HepG2 (cell line): ENCODE measurements around the gene LIN7A. TPM values are rescaled to one million over a fixed set of nuclear protein-coding genes. Genes with fewer than 3 reads are reported as not detected.

ENCODE experiments used
- ATAC-seq: fragments of 200-7000 bp; cut with Tn5 transposase; 3 replicates; pipeline ENCODE4 v1.9.1; 2020; ENCODE audit warnings: mild to moderate bottlenecking, moderate library complexity
- BruUV-seq: library from RNA; stranded (reverse); fragments of 400-500 nt; replicated peaks from 2 replicates; lab custom pipeline; 2021; lab: Mats Ljungman, UMichigan
- CTCF ChIA-PET: fragments of 300-600 bp; formaldehyde crosslinking; extraction: SDS; loops from one replicate; lab custom pipeline; 2021; ENCODE audit warnings: low total read pairs, inconsistent platforms, low intra/inter-chr PET ratio; lab: Yijun Ruan, JAX
- POLR2A ChIA-PET: fragments of 350-600 bp; sonication (Branson Sonifier 250); formaldehyde crosslinking; loops from one replicate; lab custom pipeline; 2020; ENCODE audit warnings: antibody characterized with exemption, inconsistent platforms; lab: Yijun Ruan, JAX
- DNase-seq: peaks from one replicate; pipeline ENCODE4 v3.0.0-alpha.2; 2015; ENCODE audit warnings: low spot score
- FAIRE-seq: peaks from 3 replicates; lab custom pipeline; 2011; peaks lifted over from hg19 to GRCh38; lab: Jason Lieb, UNC
- H2AFZ ChIP-seq: one replicate; pipeline ENCODE4 v1.6.1; 2011; ENCODE audit warnings: low read length, inconsistent platforms
- H3K27ac ChIP-seq: fragments of 300-600 bp; 3 replicates; pipeline ENCODE4 v1.8.0; 2011; ENCODE audit warnings: mixed run types, mild to moderate bottlenecking, mixed read lengths, low read length, inconsistent platforms; ENCODE audit not compliant: insufficient read depth; ENCODE audit errors: extremely low read length
- H3K27me3 ChIP-seq, 2 experiments: fragments of 200-600 bp in 1 of 2; 2 replicates in 1 of 2; 3 replicates in 1 of 2; pipeline versions ENCODE4 v1.6.0 to v1.8.0; 2011; ENCODE audit warnings: low read length in 2 of 2, mild to moderate bottlenecking in 2 of 2, moderate library complexity in 2 of 2, inconsistent platforms in 1 of 2; ENCODE audit not compliant: insufficient read depth in 2 of 2, control insufficient read depth in 1 of 2
- H3K36me3 ChIP-seq, 2 experiments: fragments of 200-600 bp in 1 of 2; replicated peaks in 1 of 2; 2 replicates in 1 of 2; 3 replicates in 1 of 2; pipeline versions ENCODE4 v1.5.1 to v1.8.0; 2011; ENCODE audit warnings: low read length in 2 of 2, inconsistent platforms in 1 of 2; ENCODE audit not compliant: insufficient read depth in 2 of 2, control insufficient read depth in 1 of 2
- H3K4me1 ChIP-seq: 2 replicates; pipeline ENCODE4 v1.5.1; 2012; ENCODE audit warnings: low read length, inconsistent platforms; ENCODE audit not compliant: insufficient read depth
- H3K4me2 ChIP-seq: 2 replicates; pipeline ENCODE4 v1.6.0; 2011; ENCODE audit warnings: low read depth, low read length, inconsistent platforms
- H3K4me3 ChIP-seq, 3 experiments: fragments of 200-600 bp in 1 of 3; sonication (generic), shearing (Covaris generic) in 1 of 3; replicated peaks in 1 of 3; 2 replicates each; pipeline ENCODE4 v1.5.1; 2011 to 2016; ENCODE audit warnings: low read length in 3 of 3, inconsistent platforms in 2 of 3, low read depth in 2 of 3, mild to moderate bottlenecking in 2 of 3, control low read depth in 1 of 3, mixed read lengths in 1 of 3; ENCODE audit not compliant: insufficient read depth in 1 of 3
- H3K79me2 ChIP-seq: one replicate; pipeline ENCODE4 v1.6.1; 2011; ENCODE audit warnings: low read length, inconsistent platforms; ENCODE audit not compliant: insufficient read depth
- H3K9ac ChIP-seq: 2 replicates; pipeline ENCODE4 v1.6.0; 2011; ENCODE audit warnings: mild to moderate bottlenecking, low read depth, low read length, inconsistent platforms; ENCODE audit not compliant: insufficient read depth
- H3K9me3 ChIP-seq: 2 replicates; pipeline ENCODE4 v1.5.1; 2012; ENCODE audit warnings: mild to moderate bottlenecking, low read length
- H4K20me1 ChIP-seq: 2 replicates; pipeline ENCODE4 v1.6.0; 2011; ENCODE audit warnings: inconsistent platforms, mild to moderate bottlenecking, low read length, moderate library complexity; ENCODE audit not compliant: insufficient read depth
- MEIS1 ChIP-seq: sonication (generic); formaldehyde crosslinking; IDR thresholded peaks from 2 replicates; pipeline ENCODE4 v1.9.0; 2021; ENCODE audit warnings: mild to moderate bottlenecking, missing genetic modification reagents, moderate library complexity, borderline replicate concordance
- RAD51 ChIP-seq: fragments of 450-650 bp; IDR thresholded peaks from 2 replicates; pipeline ENCODE4 v1.6.1; 2016; ENCODE audit warnings: borderline replicate concordance
- RELA ChIP-seq: sonication (generic); formaldehyde crosslinking; IDR thresholded peaks from 2 replicates; pipeline ENCODE4 v1.4.0; 2020; ENCODE audit warnings: missing genetic modification reagents
- TMF1 ChIP-seq: sonication (generic); formaldehyde crosslinking; IDR thresholded peaks from 2 replicates; pipeline ENCODE4 v1.8.1; 2022; ENCODE audit warnings: low read depth, missing genetic modification reagents
- YEATS4 ChIP-seq: sonication (generic); formaldehyde crosslinking; IDR thresholded peaks from 2 replicates; pipeline ENCODE4 v1.4.0; 2020; ENCODE audit warnings: missing genetic modification reagents, borderline replicate concordance
- ZNF329 ChIP-seq: sonication (generic); formaldehyde crosslinking; IDR thresholded peaks from 2 replicates; pipeline ENCODE4 v1.9.0; 2021; ENCODE audit warnings: low read depth, mild to moderate bottlenecking, missing genetic modification reagents
- WGBS: methylation state at CpG from one replicate; pipeline ENCODE4 v1.1.6; 2017; ENCODE audit warnings: low lambda C conversion rate; 5-methylcytosine and 5-hydroxymethylcytosine counted together
- in situ Hi-C: cut with HindIII; loops from 2 replicates; pipeline ENCODE4 v1.10.0; 2017; ENCODE audit warnings: low pct_unique_long_range_greater_than_20kb; ENCODE audit not compliant: extremely low pct_ligation_motif_present
- intact Hi-C: fragments of 100-400 bp; cut with micrococcal nuclease; formaldehyde crosslinking; loops from one replicate; pipeline ENCODE4 v1.10.0; 2022; ENCODE audit not compliant: unreplicated experiment
- polyA plus RNA-seq, 8 experiments: library from polyadenylated mRNA; depleted of rRNA in 3 of 8; stranded (reverse) in 7 of 8; unstranded in 1 of 8; fragments of >200 nt; fragmentation: Illumina TruSeq in 4 of 8; extraction: Trizol in 4 of 8; gene quantifications; 2 replicates each; pipeline versions ENCODE4 v1.2.1 to v1.2.3, GENCODE V29; 2011 to 2016; ENCODE audit warnings: low read depth in 4 of 8, missing spikeins in 1 of 8, mixed read lengths in 1 of 8; ENCODE audit not compliant: insufficient read depth in 1 of 8
- total RNA-seq, 5 experiments: library from RNA; depleted of rRNA; stranded (reverse); fragments of >200 nt; fragmentation: Illumina TruSeq; extraction: Trizol; gene quantifications; 2 replicates each; pipeline ENCODE4 v1.2.3, GENCODE V29; 2016; ENCODE audit warnings: low read depth in 1 of 5
- TF ChIP-seq, protein P1 (sequence below), 2 experiments: sonication (generic) in 1 of 2; formaldehyde crosslinking in 1 of 2; IDR thresholded peaks; 2 replicates each; pipeline versions ENCODE4 v1.4.0 to v1.6.1; 2016 to 2020; ENCODE audit warnings: borderline replicate concordance in 1 of 2, low read depth in 1 of 2, mild to moderate bottlenecking in 1 of 2, missing genetic modification reagents in 1 of 2
- TF ChIP-seq, protein P2 (sequence below): sonication (generic); formaldehyde crosslinking; IDR thresholded peaks from 2 replicates; pipeline ENCODE4 v1.9.0; 2021; ENCODE audit warnings: missing genetic modification reagents, mild to moderate bottlenecking, borderline replicate concordance
- TF ChIP-seq, protein P3 (sequence below): sonication (generic); formaldehyde crosslinking; IDR thresholded peaks from 2 replicates; pipeline ENCODE4 v1.4.0; 2020; ENCODE audit warnings: missing genetic modification reagents
- TF ChIP-seq, protein P4 (sequence below): sonication (generic); formaldehyde crosslinking; IDR thresholded peaks from 2 replicates; pipeline ENCODE4 v1.8.0; 2022; ENCODE audit warnings: mild to moderate bottlenecking, missing genetic modification reagents, moderate library complexity
- TF ChIP-seq, protein P5 (sequence below): sonication (generic); formaldehyde crosslinking; IDR thresholded peaks from 2 replicates; pipeline ENCODE4 v1.5.0; 2020; ENCODE audit warnings: mild to moderate bottlenecking, missing genetic modification reagents

The LIN7A gene
- total and polyA plus RNA-seq, 2 of the 13 experiments (the other 11 are each of a cell fraction or from before 2014, with no cell fraction given), result 18.5 to 19.2 TPM

DNA sequence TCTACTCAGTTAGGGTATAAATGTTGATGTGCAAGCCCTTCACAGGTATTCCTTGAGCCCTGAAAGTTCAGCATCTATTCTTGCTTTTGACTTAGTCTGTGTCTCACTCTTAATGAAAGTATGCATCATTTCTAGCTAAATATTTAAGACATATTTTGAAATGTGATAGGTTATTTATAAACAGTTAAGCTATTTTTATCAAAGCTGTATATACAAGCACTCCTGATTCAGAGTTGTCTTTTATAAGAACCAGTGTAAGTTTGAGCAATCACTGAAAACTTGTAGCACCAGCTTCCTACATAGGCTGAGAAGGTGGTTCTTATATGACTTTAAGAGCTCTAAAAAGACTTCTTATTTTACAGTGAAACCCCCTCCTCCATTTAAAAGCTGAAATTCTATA lies 122.4 kb downstream of the LIN7A start (continued):
- TF ChIP-seq, protein P1, sequence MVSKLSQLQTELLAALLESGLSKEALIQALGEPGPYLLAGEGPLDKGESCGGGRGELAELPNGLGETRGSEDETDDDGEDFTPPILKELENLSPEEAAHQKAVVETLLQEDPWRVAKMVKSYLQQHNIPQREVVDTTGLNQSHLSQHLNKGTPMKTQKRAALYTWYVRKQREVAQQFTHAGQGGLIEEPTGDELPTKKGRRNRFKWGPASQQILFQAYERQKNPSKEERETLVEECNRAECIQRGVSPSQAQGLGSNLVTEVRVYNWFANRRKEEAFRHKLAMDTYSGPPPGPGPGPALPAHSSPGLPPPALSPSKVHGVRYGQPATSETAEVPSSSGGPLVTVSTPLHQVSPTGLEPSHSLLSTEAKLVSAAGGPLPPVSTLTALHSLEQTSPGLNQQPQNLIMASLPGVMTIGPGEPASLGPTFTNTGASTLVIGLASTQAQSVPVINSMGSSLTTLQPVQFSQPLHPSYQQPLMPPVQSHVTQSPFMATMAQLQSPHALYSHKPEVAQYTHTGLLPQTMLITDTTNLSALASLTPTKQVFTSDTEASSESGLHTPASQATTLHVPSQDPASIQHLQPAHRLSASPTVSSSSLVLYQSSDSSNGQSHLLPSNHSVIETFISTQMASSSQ (IDR thresholded peaks at IDR 0.05; ENCODE audit: low read depth), result no peak
- TF ChIP-seq, protein P1 (CRISPR knock-in tag; IDR thresholded peaks at IDR 0.05; ENCODE audit: borderline replicate concordance), result no peak

DNA sequence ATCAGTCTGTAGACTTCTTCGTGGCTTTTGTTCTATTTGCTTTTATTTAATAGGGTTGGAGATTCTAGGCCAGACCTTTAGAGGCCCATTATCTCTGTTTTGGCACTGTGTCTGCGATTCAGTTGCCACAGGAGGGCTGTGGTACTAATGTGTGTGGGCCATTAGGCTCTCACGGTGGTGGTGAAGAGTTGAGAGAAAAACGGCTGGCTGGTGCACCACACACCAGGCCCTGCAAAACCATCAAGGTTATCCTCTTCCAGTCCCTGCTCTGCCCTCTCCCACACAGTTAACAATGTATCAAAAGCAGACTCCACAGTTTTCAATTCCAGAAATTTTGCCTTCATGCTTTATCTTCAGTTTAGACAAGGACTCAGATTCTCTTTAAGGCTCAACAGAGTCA lies 123.3 kb downstream of the LIN7A start:
- 92% methylated on average over 4 of the region's 4 CpGs for WGBS
- Histone ChIP-seq H3K27me3 (no peaks in the 10 kb centered on the region), H3K4me1 (no peaks in the 10 kb centered on the region), H3K4me3 (no peak overlapping the region), H3K9ac (no peak overlapping the region), H2AFZ (no peak overlapping the region), H4K20me1 (no peaks in the 10 kb centered on the region), H3K9me3 (no peaks in the 10 kb centered on the region), H3K79me2 (no peaks in the 10 kb centered on the region), H3K36me3 (peaks cover 2 to 14% of the 10 kb centered on the region in 2 experiments; a peak in 4 of 5 replicates), H3K4me2 (no peak overlapping the region), H3K27ac (no peak overlapping the region)
- ATAC-seq, result no peak
- in situ Hi-C loops, result no loop called here
- FAIRE-seq, result no peak
- ChIA-PET CTCF (no interaction called here), POLR2A (no interaction called here)
- DNase-seq, result no peak
- intact Hi-C loops, result no loop called here
- no TSS peak for BruUV-seq
- TF ChIP-seq MEIS1 (CRISPR knock-in tag), result no peak
- TF ChIP-seq, protein P2, sequence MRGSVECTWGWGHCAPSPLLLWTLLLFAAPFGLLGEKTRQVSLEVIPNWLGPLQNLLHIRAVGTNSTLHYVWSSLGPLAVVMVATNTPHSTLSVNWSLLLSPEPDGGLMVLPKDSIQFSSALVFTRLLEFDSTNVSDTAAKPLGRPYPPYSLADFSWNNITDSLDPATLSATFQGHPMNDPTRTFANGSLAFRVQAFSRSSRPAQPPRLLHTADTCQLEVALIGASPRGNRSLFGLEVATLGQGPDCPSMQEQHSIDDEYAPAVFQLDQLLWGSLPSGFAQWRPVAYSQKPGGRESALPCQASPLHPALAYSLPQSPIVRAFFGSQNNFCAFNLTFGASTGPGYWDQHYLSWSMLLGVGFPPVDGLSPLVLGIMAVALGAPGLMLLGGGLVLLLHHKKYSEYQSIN, result no peak
- TF ChIP-seq, protein P3, sequence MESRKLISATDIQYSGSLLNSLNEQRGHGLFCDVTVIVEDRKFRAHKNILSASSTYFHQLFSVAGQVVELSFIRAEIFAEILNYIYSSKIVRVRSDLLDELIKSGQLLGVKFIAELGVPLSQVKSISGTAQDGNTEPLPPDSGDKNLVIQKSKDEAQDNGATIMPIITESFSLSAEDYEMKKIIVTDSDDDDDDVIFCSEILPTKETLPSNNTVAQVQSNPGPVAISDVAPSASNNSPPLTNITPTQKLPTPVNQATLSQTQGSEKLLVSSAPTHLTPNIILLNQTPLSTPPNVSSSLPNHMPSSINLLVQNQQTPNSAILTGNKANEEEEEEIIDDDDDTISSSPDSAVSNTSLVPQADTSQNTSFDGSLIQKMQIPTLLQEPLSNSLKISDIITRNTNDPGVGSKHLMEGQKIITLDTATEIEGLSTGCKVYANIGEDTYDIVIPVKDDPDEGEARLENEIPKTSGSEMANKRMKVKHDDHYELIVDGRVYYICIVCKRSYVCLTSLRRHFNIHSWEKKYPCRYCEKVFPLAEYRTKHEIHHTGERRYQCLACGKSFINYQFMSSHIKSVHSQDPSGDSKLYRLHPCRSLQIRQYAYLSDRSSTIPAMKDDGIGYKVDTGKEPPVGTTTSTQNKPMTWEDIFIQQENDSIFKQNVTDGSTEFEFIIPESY (CRISPR knock-in tag), result no peak
- no peak for TF ChIP-seq RAD51
- TF ChIP-seq YEATS4 (CRISPR knock-in tag), result no peak
- TF ChIP-seq RELA (CRISPR knock-in tag), result no peak
- TF ChIP-seq, protein P4, sequence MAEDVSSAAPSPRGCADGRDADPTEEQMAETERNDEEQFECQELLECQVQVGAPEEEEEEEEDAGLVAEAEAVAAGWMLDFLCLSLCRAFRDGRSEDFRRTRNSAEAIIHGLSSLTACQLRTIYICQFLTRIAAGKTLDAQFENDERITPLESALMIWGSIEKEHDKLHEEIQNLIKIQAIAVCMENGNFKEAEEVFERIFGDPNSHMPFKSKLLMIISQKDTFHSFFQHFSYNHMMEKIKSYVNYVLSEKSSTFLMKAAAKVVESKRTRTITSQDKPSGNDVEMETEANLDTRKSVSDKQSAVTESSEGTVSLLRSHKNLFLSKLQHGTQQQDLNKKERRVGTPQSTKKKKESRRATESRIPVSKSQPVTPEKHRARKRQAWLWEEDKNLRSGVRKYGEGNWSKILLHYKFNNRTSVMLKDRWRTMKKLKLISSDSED (CRISPR knock-in tag), result no peak
- TF ChIP-seq, protein P5, sequence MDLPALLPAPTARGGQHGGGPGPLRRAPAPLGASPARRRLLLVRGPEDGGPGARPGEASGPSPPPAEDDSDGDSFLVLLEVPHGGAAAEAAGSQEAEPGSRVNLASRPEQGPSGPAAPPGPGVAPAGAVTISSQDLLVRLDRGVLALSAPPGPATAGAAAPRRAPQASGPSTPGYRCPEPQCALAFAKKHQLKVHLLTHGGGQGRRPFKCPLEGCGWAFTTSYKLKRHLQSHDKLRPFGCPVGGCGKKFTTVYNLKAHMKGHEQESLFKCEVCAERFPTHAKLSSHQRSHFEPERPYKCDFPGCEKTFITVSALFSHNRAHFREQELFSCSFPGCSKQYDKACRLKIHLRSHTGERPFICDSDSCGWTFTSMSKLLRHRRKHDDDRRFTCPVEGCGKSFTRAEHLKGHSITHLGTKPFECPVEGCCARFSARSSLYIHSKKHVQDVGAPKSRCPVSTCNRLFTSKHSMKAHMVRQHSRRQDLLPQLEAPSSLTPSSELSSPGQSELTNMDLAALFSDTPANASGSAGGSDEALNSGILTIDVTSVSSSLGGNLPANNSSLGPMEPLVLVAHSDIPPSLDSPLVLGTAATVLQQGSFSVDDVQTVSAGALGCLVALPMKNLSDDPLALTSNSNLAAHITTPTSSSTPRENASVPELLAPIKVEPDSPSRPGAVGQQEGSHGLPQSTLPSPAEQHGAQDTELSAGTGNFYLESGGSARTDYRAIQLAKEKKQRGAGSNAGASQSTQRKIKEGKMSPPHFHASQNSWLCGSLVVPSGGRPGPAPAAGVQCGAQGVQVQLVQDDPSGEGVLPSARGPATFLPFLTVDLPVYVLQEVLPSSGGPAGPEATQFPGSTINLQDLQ (CRISPR knock-in tag), result no peak
- TF ChIP-seq TMF1 (CRISPR knock-in tag), result no peak
- no peak for TF ChIP-seq ZNF329 (CRISPR knock-in tag)
